A673 (cell line): ENCODE measurements around the gene RFK. TPM values are rescaled to one million over a fixed set of nuclear protein-coding genes. Genes with fewer than 3 reads are reported as not detected.
"Not testable (repeated sequence)": the region's sequence is repeated elsewhere in the genome, so short reads cannot be mapped to it uniquely, and the experiment has no call there.

Experiments
- BruUV-seq: library from RNA; stranded (reverse); fragments of 400-500 nt; replicated peaks from 2 replicates; lab custom pipeline; 2021; lab: Mats Ljungman, UMichigan
- CTCF ChIA-PET: fragments of 300-600 bp; sonication (Branson Sonifier 250); formaldehyde crosslinking; loops from one replicate; lab custom pipeline; 2022; ENCODE audit warnings: antibody characterized with exemption; lab: Charles Lee
- POLR2A ChIA-PET: fragments of 300-600 bp; sonication (Branson Sonifier 250); formaldehyde crosslinking; loops from one replicate; lab custom pipeline; 2022; ENCODE audit warnings: antibody characterized with exemption; ENCODE audit not compliant: low non-redundant PET; lab: Charles Lee
- DNase-seq: peaks from one replicate; pipeline ENCODE4 v3.0.0-alpha.2; 2015; ENCODE audit warnings: low spot score
- H3K27ac ChIP-seq: fragments of 200-600 bp; sonication (generic); 2 replicates; pipeline ENCODE4 v1.5.1; 2016; ENCODE audit warnings: mixed run types, low read depth, mild to moderate bottlenecking, mixed read lengths, antibody characterized with exemption, low read length; ENCODE audit not compliant: poor library complexity, severe bottlenecking
- H3K27me3 ChIP-seq: fragments of 200-600 bp; sonication (generic); replicated peaks from 2 replicates; pipeline ENCODE4 v1.6.1; 2017; ENCODE audit warnings: mixed run types, low read depth, mild to moderate bottlenecking, mixed read lengths, antibody characterized with exemption, low read length; ENCODE audit not compliant: insufficient read depth, poor library complexity
- H3K36me3 ChIP-seq: fragments of 200-600 bp; sonication (generic); 2 replicates; pipeline ENCODE4 v1.6.1; 2016; ENCODE audit warnings: mixed run types, mild to moderate bottlenecking, mixed read lengths, antibody characterized with exemption, low read length; ENCODE audit not compliant: insufficient read depth, poor library complexity, severe bottlenecking
- H3K4me1 ChIP-seq: fragments of 200-600 bp; sonication (generic); 2 replicates; pipeline ENCODE4 v1.6.1; 2017; ENCODE audit warnings: mixed run types, mild to moderate bottlenecking, mixed read lengths, antibody characterized with exemption, low read length; ENCODE audit not compliant: insufficient read depth, poor library complexity, severe bottlenecking
- H3K4me3 ChIP-seq: fragments of 200-600 bp; sonication (generic); 2 replicates; pipeline ENCODE4 v1.5.1; 2016; ENCODE audit warnings: low read depth, mixed run types, mild to moderate bottlenecking, mixed read lengths, low read length; ENCODE audit not compliant: poor library complexity, severe bottlenecking
- H3K9me3 ChIP-seq: fragments of 200-600 bp; sonication (generic); 2 replicates; pipeline ENCODE4 v1.6.1; 2016; ENCODE audit warnings: mixed run types, low read depth, mild to moderate bottlenecking, mixed read lengths, antibody characterized with exemption, low read length; ENCODE audit not compliant: poor library complexity, severe bottlenecking
- EZH2 ChIP-seq: fragments of 200-600 bp; sonication (generic); IDR thresholded peaks from 2 replicates; pipeline ENCODE4 v1.6.1; 2017; ENCODE audit warnings: borderline replicate concordance, low read depth, mild to moderate bottlenecking, mixed read lengths, antibody characterized with exemption, low read length; ENCODE audit not compliant: poor library complexity, severe bottlenecking
- intact Hi-C: fragments of 100-400 bp; cut with micrococcal nuclease; formaldehyde crosslinking; loops from one replicate; pipeline ENCODE4 v1.10.0; 2022; ENCODE audit not compliant: unreplicated experiment
- total RNA-seq: library from RNA; stranded (reverse); gene quantifications from 2 replicates; pipeline ENCODE4 v1.2.3, GENCODE V29; 2021
- TF ChIP-seq, protein P1 (sequence below): fragments of 300-800, 200-600 bp; sonication (generic); conservative IDR thresholded peaks from 2 replicates; pipeline ENCODE4 v1.5.1; 2017; ENCODE audit warnings: low read depth, mild to moderate bottlenecking, antibody characterized with exemption, low read length, moderate library complexity, mixed read lengths

The RFK gene
- total RNA-seq, 1 experiment from 2014 or later: 22.1 TPM

DNA sequence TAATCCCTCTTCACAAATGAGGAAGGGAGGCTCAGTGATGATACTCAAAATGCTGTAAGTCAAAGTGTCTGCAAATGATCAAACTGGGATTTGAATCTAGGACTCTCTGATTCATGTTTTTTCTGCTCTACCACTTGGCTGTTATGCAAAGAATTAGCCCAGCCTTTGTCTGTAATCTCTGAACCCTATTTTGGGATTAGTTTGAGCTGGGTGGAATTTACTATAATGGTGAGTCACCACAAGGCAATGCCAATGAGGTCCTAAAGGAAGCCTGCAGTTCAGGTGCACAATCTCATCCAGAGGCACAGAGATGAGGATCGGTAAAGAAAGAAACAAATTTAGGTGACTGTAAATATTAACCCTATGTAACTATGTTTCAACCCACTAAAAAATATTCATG is 29.2 kb downstream of the RFK start:
- BruUV-seq: no TSS peak
- Histone ChIP-seq H3K27ac (no peak overlapping the region), H3K4me1 (no peaks in the 10 kb centered on the region), H3K27me3 (peaks cover 8% of the 10 kb centered on the region), H3K4me3 (no peak overlapping the region), H3K9me3 (no peaks in the 10 kb centered on the region), H3K36me3 (no peaks in the 10 kb centered on the region)
- TF ChIP-seq EZH2: no peak
- TF ChIP-seq, protein P1, sequence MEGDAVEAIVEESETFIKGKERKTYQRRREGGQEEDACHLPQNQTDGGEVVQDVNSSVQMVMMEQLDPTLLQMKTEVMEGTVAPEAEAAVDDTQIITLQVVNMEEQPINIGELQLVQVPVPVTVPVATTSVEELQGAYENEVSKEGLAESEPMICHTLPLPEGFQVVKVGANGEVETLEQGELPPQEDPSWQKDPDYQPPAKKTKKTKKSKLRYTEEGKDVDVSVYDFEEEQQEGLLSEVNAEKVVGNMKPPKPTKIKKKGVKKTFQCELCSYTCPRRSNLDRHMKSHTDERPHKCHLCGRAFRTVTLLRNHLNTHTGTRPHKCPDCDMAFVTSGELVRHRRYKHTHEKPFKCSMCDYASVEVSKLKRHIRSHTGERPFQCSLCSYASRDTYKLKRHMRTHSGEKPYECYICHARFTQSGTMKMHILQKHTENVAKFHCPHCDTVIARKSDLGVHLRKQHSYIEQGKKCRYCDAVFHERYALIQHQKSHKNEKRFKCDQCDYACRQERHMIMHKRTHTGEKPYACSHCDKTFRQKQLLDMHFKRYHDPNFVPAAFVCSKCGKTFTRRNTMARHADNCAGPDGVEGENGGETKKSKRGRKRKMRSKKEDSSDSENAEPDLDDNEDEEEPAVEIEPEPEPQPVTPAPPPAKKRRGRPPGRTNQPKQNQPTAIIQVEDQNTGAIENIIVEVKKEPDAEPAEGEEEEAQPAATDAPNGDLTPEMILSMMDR: no peak
- peak; percentile 44 for DNase-seq
- intact Hi-C loops: loop anchor here (10.0 kb wide), 1 partner anchor 60 kb away; no protein-coding TSS in a partner anchor
- ChIA-PET POLR2A (no interaction called here), CTCF (no interaction called here)

DNA sequence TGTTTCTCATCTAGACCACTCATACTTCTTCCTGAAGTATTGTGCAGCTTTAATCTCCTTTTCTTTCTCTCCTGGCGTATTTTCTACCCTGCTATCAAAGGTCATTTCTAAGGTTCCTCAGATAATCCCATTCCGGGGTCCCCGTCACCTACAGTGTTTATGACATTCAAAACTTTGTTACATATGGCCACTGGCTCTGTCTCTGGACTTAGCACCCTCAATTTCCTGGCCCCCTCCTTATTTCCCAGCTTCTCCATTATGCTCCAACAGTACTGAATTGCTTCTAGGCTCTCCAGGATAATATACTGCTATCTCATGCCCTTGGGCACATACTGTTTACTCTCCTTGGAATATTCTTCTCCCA is 31.2 kb downstream of the RFK start:
- DNase-seq: no peak
- POLR2A ChIA-PET: no interaction called here
- Histone ChIP-seq H3K27ac (no peak overlapping the region), H3K4me1 (no peaks in the 10 kb centered on the region), H3K4me3 (no peak overlapping the region), H3K36me3 (no peaks in the 10 kb centered on the region), H3K27me3 (peaks cover 15% of the 10 kb centered on the region), H3K9me3 (no peaks in the 10 kb centered on the region)
- CTCF ChIA-PET: no interaction called here
- no TSS peak for BruUV-seq
- intact Hi-C loops: loop anchor here (10.0 kb wide), 1 partner anchor 58 kb away; no protein-coding TSS in a partner anchor
- TF ChIP-seq EZH2: no peak
- TF ChIP-seq, protein P1: no peak

DNA sequence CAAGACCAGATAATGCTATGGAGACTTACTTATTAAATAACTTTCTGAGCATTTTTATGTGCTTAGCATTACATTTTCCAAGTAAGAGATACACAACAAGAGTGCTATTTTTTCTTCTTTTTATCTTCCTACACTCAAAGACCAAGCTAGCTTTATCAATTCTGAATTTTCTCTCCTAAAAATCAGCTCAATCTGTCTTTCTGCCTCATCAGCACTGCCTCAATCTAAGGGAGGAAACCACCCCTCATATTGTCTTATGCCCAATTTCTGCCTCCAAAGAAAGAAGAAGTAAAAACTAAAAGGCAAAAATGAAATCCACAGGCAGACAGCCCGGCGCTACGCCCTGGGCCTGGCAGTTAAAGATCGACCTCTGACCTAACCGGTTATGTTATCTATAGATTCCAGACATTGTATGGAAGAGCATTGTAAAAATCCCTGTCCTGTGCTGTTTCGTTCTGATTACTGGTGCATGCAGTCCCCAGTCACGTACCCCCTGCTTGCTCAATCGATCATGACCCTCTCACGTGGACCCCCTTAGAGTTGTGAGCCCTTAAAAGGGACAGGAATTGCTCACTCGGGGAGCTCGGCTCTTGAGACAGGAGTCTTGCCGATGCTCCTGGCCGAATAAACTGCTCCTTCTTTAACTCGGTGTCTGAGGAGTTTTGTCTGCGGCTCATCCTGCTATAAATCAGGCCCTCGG is 31.7 kb downstream of the RFK start:
- BruUV-seq, H3K4me1 ChIP-seq, H3K4me3 ChIP-seq, DNase-seq, CTCF ChIA-PET, H3K36me3 ChIP-seq, H3K27ac ChIP-seq, POLR2A ChIA-PET, H3K9me3 ChIP-seq: not testable (repeated sequence)
- intact Hi-C loops: loop anchor here (10.0 kb wide), 1 partner anchor 58 kb away; no protein-coding TSS in a partner anchor
- peaks cover 15% of the 10 kb centered on the region for H3K27me3 ChIP-seq

DNA sequence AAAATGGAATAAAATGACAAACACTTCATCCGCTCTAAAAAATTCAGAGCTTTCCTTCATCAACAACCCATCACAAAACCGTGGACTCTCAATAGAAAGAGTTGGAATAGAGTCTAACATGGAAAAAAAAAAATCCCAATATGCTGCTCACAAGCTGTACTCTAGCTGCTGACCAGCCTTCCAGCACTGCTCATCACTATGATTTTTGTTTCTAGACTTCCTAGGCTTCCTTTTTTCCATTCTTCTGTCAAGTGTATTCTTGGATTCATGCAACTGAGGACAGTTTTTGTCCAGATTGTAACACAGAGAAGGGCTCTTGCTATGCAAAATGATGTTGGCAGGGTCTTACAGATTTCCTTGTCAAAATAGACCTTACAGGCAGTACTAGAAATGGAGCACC is 34.5 kb downstream of the RFK start:
- no peaks in the 10 kb centered on the region for H3K4me1 ChIP-seq
- TF ChIP-seq, protein P1: no peak
- no peak for TF ChIP-seq EZH2
- ChIA-PET CTCF (no interaction called here), POLR2A (interaction anchor here (0.6 kb wide), 1 partner anchor 313 kb away, joined by 5 read pairs; no protein-coding TSS in a partner anchor)
- no TSS peak for BruUV-seq
- no peaks in the 10 kb centered on the region for H3K9me3 ChIP-seq
- peaks cover 15% of the 10 kb centered on the region for H3K27me3 ChIP-seq
- no peaks in the 10 kb centered on the region for H3K36me3 ChIP-seq
- H3K4me3 ChIP-seq: no peak overlapping the region
- no peak for DNase-seq
- intact Hi-C loops: loop anchor here (10.0 kb wide), 1 partner anchor 55 kb away; no protein-coding TSS in a partner anchor
- H3K27ac ChIP-seq: no peak overlapping the region
